Thyroid gland (tissue), 4 donors: ENCODE data around the gene CARD14. TPM values are rescaled to one million over a fixed set of nuclear protein-coding genes. Genes with fewer than 3 reads are reported as not detected.
"Not testable (repeated sequence)": the region's sequence is repeated elsewhere in the genome, so short reads cannot be mapped to it uniquely, and the experiment has no call there.

Source experiments
- DNase-seq, 2 donors: peaks; one replicate each; pipeline ENCODE4 v3.0.0-alpha.2; 2019
- H3K27ac ChIP-seq, 3 donors: fragments of 200-600 bp; sonication (generic); 1 replicate in 2 of 3; 2 replicates in 1 of 3; pipeline ENCODE4 v1.5.1; 2016 to 2019; ENCODE audit warnings: mild to moderate bottlenecking in 1 of 3, moderate library complexity in 1 of 3
- H3K27me3 ChIP-seq: fragments of 200-600 bp; sonication (generic); one replicate; pipeline ENCODE4 v1.5.1; 2019
- H3K36me3 ChIP-seq, 2 donors: fragments of 200-600 bp; sonication (generic); one replicate each; pipeline ENCODE4 v1.5.1; 2016 to 2019
- H3K4me1 ChIP-seq, 2 donors: fragments of 200-600 bp; sonication (generic); one replicate each; pipeline ENCODE4 v1.5.1; 2017 to 2019
- H3K4me3 ChIP-seq, 3 donors: fragments of 200-600 bp; sonication (generic); replicated peaks in 1 of 3; 1 replicate in 2 of 3; 2 replicates in 1 of 3; pipeline ENCODE4 v1.5.1; 2016; ENCODE audit warnings: mild to moderate bottlenecking in 1 of 3
- H3K9me3 ChIP-seq: fragments of 200-600 bp; sonication (generic); one replicate; pipeline ENCODE4 v1.5.1; 2017
- CTCF ChIP-seq, 6 experiments: fragments of 200-600 bp in 3 of 6; fragments of 450-650 bp in 3 of 6; sonication (generic) in 3 of 6; IDR thresholded peaks; one replicate each; pipeline ENCODE4 v1.5.1; 2016 to 2019; ENCODE audit warnings: antibody characterized with exemption in 6 of 6, mild to moderate bottlenecking in 2 of 6, inconsistent platforms in 1 of 6, moderate library complexity in 1 of 6
- POLR2A ChIP-seq, 2 donors: fragments of 450-650 bp; IDR thresholded peaks; one replicate each; pipeline ENCODE4 v1.6.1; 2017; ENCODE audit warnings: antibody characterized with exemption in 2 of 2, mild to moderate bottlenecking in 2 of 2, moderate library complexity in 1 of 2
- WGBS, 2 donors: methylation state at CpG; one replicate each; pipeline ENCODE4 v1.1.5; 2017; 5-methylcytosine and 5-hydroxymethylcytosine counted together
- intact Hi-C: fragments of 100-400 bp; cut with DNase I; formaldehyde crosslinking; loops from one replicate; pipeline ENCODE4 v1.15.1; 2023
- total RNA-seq, 4 donors: library from RNA; depleted of rRNA; stranded (reverse); fragments of >200 nt; gene quantifications; one replicate each; pipeline ENCODE4 v1.2.3, GENCODE V29; 2016

The CARD14 gene
- total RNA-seq, 4 donors from 2014 or later = 0.34 to 3.9 TPM; not detected in 2

- no peaks in the 10 kb centered on the region for H3K4me1 ChIP-seq
- no peak overlapping the region for H3K4me3 ChIP-seq
- TF ChIP-seq CTCF (IDR thresholded peaks at IDR 0.05) (no peak), POLR2A (IDR thresholded peaks at IDR 0.05) (no peak)
- DNase-seq = no peak
- no peaks in the 10 kb centered on the region for H3K27me3 ChIP-seq
- WGBS, 2 donors = 86 to 87% methylated on average over 5 to 16 of the region's 17 CpGs
- intact Hi-C loops = no loop called here
- no peak overlapping the region for H3K27ac ChIP-seq
- peaks cover 44 to 55% of the 10 kb centered on the region in 2 donors for H3K36me3 ChIP-seq
- no peaks in the 10 kb centered on the region for H3K9me3 ChIP-seq
These were observed 67.1 kb downstream of the CARD14 start for GRCh38 chr17:80236911-80237310.

GRCh38 chr17:80237386-80237785, 67.6 kb downstream of the CARD14 start:
- TF ChIP-seq POLR2A (IDR thresholded peaks at IDR 0.05) (no peak), CTCF (IDR thresholded peaks at IDR 0.05) (no peak)
- no peak overlapping the region for H3K27ac ChIP-seq
- DNase-seq = no peak
- no peak overlapping the region for H3K4me3 ChIP-seq
- peaks cover 47 to 54% of the 10 kb centered on the region in 2 donors for H3K36me3 ChIP-seq
- H3K27me3 ChIP-seq = no peaks in the 10 kb centered on the region
- no peaks in the 10 kb centered on the region for H3K4me1 ChIP-seq
- H3K9me3 ChIP-seq = no peaks in the 10 kb centered on the region
- intact Hi-C loops = no loop called here
- WGBS, 2 donors = 98% methylated on average over 9 to 10 of the region's 10 CpGs

GRCh38 chr17:80242505-80242904, 72.7 kb downstream of the CARD14 start:
- Histone ChIP-seq H3K36me3 (peaks cover 52 to 57% of the 10 kb centered on the region in 2 donors), H3K4me1 (no peaks in the 10 kb centered on the region), H3K9me3 (no peaks in the 10 kb centered on the region), H3K4me3 (no peak overlapping the region), H3K27ac (no peak overlapping the region), H3K27me3 (no peaks in the 10 kb centered on the region)
- no peak for DNase-seq
- intact Hi-C loops = no loop called here
- TF ChIP-seq POLR2A (IDR thresholded peaks at IDR 0.05) (no peak), CTCF (IDR thresholded peaks at IDR 0.05) (no peak)
- 88 to 94% methylated on average over 13 to 14 of the region's 14 CpGs for WGBS, 2 donors

- Histone ChIP-seq H3K27ac (no peak overlapping the region), H3K4me1 (no peaks in the 10 kb centered on the region), H3K36me3 (peaks cover 49 to 53% of the 10 kb centered on the region in 2 donors), H3K9me3 (no peaks in the 10 kb centered on the region), H3K4me3 (no peak overlapping the region), H3K27me3 (no peaks in the 10 kb centered on the region)
- 93 to 97% methylated on average over 19 to 26 of the region's 26 CpGs for WGBS, 2 donors
- intact Hi-C loops = no loop called here
- no peak for TF ChIP-seq POLR2A (IDR thresholded peaks at IDR 0.05)
- TF ChIP-seq CTCF (IDR thresholded peaks at IDR 0.05) = no peak
- no peak for DNase-seq
These were observed 74.0 kb downstream of the CARD14 start for GRCh38 chr17:80243526-80244433.

- intact Hi-C loops, H3K27me3 ChIP-seq, H3K9me3 ChIP-seq, H3K4me3 ChIP-seq, H3K4me1 ChIP-seq, H3K27ac ChIP-seq, DNase-seq: not testable (repeated sequence)
- peaks cover 55 to 56% of the 10 kb centered on the region in 2 donors for H3K36me3 ChIP-seq
- WGBS, 2 donors = 94 to 99% methylated on average over 6 of the region's 6 CpGs
These were observed 74.6 kb downstream of the CARD14 start for GRCh38 chr17:80244448-80244847.
